ENCODE data around the gene CHI3L2. TPM values are rescaled to one million over a fixed set of nuclear protein-coding genes. Genes with fewer than 3 reads are reported as not detected.
A peak's percentile ranks its signal among the peaks of the same experiment; 100 is the strongest.

The CHI3L2 gene
- total and polyA plus RNA-seq, 10 of the 15 experiments (the other 5 are each of a cell fraction or from before 2014, with no cell fraction given), result 37.1 to 508 (median 98.3) TPM

DNA sequence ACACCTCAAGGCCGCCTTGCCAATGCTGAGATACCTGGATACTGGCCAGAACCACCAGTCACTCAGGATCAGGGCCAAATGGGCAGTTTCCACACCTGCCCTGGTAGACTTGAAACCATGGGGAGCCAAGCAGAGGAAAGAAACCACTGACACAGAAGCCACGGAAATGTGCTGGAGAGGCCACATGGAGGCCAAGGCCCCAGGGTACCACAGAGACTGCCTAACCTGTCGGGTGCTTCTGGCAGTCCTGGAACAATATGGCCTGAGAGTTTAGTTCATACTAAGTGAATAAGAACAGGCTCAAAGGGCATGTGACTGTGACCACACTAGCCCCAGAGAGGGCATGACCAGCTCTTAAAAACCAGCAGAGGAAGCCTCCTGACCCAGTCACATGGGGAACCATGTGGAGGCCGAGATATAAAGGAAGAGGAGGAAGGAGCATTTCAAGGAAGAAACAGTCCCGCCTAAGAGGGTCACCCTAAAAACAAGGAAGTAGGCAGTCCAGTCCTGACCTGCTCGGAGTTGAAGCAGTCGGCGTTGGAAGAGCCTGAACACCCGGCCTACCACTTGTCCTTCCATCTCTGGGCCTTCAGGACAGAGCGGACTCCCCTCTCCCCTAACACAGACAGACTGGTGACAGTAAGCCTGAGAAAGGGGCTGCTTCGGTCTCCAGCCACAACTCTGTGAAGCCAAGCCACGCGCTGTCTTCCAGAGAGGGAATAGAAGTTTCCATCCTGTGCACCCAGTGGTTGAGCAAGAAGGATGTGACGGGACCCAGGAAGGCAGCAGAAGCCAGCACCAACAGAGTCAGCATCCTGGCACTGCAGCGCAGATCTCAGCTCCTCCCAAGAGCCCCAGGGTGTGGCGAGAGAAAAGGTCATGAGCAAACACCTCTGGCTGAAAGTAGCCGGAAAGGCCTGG lies 27.4 kb upstream of the CHI3L2 start, which contains the start of gene DENND2D (continued):
- TF ChIP-seq, protein P1, sequence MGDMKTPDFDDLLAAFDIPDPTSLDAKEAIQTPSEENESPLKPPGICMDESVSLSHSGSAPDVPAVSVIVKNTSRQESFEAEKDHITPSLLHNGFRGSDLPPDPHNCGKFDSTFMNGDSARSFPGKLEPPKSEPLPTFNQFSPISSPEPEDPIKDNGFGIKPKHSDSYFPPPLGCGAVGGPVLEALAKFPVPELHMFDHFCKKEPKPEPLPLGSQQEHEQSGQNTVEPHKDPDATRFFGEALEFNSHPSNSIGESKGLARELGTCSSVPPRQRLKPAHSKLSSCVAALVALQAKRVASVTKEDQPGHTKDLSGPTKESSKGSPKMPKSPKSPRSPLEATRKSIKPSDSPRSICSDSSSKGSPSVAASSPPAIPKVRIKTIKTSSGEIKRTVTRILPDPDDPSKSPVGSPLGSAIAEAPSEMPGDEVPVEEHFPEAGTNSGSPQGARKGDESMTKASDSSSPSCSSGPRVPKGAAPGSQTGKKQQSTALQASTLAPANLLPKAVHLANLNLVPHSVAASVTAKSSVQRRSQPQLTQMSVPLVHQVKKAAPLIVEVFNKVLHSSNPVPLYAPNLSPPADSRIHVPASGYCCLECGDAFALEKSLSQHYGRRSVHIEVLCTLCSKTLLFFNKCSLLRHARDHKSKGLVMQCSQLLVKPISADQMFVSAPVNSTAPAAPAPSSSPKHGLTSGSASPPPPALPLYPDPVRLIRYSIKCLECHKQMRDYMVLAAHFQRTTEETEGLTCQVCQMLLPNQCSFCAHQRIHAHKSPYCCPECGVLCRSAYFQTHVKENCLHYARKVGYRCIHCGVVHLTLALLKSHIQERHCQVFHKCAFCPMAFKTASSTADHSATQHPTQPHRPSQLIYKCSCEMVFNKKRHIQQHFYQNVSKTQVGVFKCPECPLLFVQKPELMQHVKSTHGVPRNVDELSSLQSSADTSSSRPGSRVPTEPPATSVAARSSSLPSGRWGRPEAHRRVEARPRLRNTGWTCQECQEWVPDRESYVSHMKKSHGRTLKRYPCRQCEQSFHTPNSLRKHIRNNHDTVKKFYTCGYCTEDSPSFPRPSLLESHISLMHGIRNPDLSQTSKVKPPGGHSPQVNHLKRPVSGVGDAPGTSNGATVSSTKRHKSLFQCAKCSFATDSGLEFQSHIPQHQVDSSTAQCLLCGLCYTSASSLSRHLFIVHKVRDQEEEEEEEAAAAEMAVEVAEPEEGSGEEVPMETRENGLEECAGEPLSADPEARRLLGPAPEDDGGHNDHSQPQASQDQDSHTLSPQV (IDR thresholded peaks at IDR 0.05), result peak; percentile 61; the same call in 1 of the 2 replicates
- TF ChIP-seq SRF (IDR thresholded peaks at IDR 0.05; ENCODE audit: low read depth in 2 of 2, low read length in 2 of 2), result no peak
- peak; percentile 94 for TF ChIP-seq POLR2A (IDR thresholded peaks at IDR 0.05; ENCODE audit: low read depth, low read length)
- no peak for TF ChIP-seq ZNF274 (IDR thresholded peaks at IDR 0.05; ENCODE audit: insufficient read depth, insufficient read length)
- TF ChIP-seq CBX5 (IDR thresholded peaks at IDR 0.05; ENCODE audit: low read depth), result no peak
- TF ChIP-seq, protein P2, sequence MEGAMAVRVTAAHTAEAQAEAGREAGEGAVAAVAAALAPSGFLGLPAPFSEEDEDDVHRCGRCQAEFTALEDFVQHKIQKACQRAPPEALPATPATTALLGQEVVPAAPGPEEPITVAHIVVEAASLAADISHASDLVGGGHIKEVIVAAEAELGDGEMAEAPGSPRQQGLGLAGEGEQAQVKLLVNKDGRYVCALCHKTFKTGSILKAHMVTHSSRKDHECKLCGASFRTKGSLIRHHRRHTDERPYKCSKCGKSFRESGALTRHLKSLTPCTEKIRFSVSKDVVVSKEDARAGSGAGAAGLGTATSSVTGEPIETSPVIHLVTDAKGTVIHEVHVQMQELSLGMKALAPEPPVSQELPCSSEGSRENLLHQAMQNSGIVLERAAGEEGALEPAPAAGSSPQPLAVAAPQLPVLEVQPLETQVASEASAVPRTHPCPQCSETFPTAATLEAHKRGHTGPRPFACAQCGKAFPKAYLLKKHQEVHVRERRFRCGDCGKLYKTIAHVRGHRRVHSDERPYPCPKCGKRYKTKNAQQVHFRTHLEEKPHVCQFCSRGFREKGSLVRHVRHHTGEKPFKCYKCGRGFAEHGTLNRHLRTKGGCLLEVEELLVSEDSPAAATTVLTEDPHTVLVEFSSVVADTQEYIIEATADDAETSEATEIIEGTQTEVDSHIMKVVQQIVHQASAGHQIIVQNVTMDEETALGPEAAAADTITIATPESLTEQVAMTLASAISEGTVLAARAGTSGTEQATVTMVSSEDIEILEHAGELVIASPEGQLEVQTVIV (IDR thresholded peaks at IDR 0.05; ENCODE audit: borderline replicate concordance, partially characterized antibody), result peak; percentile 65
- no peak for TF ChIP-seq NRF1 (conservative IDR thresholded peaks at IDR 0.05; ENCODE audit: low read depth, low read length)
- no peak for TF ChIP-seq RCOR1 (conservative IDR thresholded peaks at IDR 0.05; ENCODE audit: low read depth, low read length)
- no peak for TF ChIP-seq ZNF207 (IDR thresholded peaks at IDR 0.05; ENCODE audit: borderline replicate concordance)
- peak; percentile 97 for TF ChIP-seq POLR2AphosphoS2 (IDR thresholded peaks at IDR 0.05; ENCODE audit: low read depth, low read length)
- TF ChIP-seq FOXM1 (IDR thresholded peaks at IDR 0.05; ENCODE audit: low read depth, low read length), result no peak
- TF ChIP-seq FOS (IDR thresholded peaks at IDR 0.05; ENCODE audit: borderline replicate concordance, extremely low read depth, insufficient read length), result peak; percentile 56
- peak; percentile 70; the same call in 1 of the 2 replicates for TF ChIP-seq CBFB (IDR thresholded peaks at IDR 0.05; ENCODE audit: low read depth)
- TF ChIP-seq, protein P3, sequence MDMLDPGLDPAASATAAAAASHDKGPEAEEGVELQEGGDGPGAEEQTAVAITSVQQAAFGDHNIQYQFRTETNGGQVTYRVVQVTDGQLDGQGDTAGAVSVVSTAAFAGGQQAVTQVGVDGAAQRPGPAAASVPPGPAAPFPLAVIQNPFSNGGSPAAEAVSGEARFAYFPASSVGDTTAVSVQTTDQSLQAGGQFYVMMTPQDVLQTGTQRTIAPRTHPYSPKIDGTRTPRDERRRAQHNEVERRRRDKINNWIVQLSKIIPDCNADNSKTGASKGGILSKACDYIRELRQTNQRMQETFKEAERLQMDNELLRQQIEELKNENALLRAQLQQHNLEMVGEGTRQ (IDR thresholded peaks at IDR 0.05; ENCODE audit: borderline replicate concordance, low read depth, low read length), result peak; percentile 95
- no peak for TF ChIP-seq KDM1A (IDR thresholded peaks at IDR 0.05; ENCODE audit: borderline replicate concordance)
- TF ChIP-seq, protein P4, sequence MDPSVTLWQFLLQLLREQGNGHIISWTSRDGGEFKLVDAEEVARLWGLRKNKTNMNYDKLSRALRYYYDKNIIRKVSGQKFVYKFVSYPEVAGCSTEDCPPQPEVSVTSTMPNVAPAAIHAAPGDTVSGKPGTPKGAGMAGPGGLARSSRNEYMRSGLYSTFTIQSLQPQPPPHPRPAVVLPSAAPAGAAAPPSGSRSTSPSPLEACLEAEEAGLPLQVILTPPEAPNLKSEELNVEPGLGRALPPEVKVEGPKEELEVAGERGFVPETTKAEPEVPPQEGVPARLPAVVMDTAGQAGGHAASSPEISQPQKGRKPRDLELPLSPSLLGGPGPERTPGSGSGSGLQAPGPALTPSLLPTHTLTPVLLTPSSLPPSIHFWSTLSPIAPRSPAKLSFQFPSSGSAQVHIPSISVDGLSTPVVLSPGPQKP (IDR thresholded peaks at IDR 0.05; ENCODE audit: low read depth, low read length), result no peak; the same call in 1 of the 2 replicates
- TF ChIP-seq CREM (IDR thresholded peaks at IDR 0.05; ENCODE audit: low read depth), result no peak
- no peak for TF ChIP-seq KAT2A (conservative IDR thresholded peaks at IDR 0.05; ENCODE audit: control insufficient read depth, low read depth, low read length)
- peak; percentile 27; the same call in 1 of the 2 replicates for TF ChIP-seq MYB (IDR thresholded peaks at IDR 0.05; ENCODE audit: borderline replicate concordance, low read depth, low read length)
- TF ChIP-seq BMI1 (IDR thresholded peaks at IDR 0.05; ENCODE audit: borderline replicate concordance), result peak; percentile 58; the same call in 1 of the 2 replicates

All from GM12878 (cell line).